ENCODE results near the gene TMEM170B. TPM values are rescaled to one million over a fixed set of nuclear protein-coding genes. Genes with fewer than 3 reads are reported as not detected.
"Not testable (repeated sequence)": the region's sequence is repeated elsewhere in the genome, so short reads cannot be mapped to it uniquely, and the experiment has no call there.

TMEM170B gene
- total RNA-seq, 1 donor from 2014 or later = 3.7 TPM

DNA sequence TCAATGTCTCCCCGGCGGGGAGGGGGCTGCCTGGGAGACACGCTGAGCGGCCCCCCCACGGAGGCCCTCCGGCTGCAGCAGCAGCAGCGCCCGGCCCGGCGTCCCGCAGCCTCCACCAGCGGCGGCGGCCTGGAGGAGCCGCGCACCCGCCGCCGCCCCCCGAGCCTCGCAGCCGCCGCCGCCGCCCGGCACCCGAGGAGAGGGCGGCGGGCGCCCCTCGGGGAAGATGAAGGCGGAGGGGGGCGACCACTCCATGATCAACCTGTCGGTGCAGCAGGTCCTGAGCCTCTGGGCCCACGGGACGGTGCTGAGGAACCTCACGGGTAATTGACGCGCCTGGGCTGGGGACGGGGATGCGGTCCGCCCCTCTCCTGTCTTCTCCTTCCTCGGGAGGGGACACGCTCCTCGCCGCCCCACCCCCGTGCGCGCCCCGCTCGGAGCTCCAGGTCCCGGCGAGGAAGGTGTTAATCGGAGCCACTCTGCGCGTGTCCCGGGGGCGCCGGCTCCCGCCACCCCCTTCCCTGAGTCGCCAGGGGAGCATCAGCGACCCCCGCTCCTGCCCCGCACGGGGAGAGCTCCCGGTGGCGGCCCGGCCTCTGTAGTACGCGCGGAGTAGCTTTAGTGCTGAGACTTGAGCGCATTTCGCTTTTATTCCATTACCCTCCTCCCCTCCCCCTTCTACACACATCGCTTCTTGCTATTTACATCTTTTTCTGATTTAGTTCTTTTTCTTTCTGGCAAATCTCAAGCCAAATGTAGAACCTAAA, 686 bp downstream of the TMEM170B start:
- Mint-ChIP-seq H3K4me1 (ENCODE audit: unreplicated experiment) (peaks cover 8% of the 10 kb centered on the region), H3K27me3 (ENCODE audit: unreplicated experiment) (peaks cover 21% of the 10 kb centered on the region), H3K36me3 (ENCODE audit: unreplicated experiment) (no peaks in the 10 kb centered on the region), H3K4me3 (ENCODE audit: unreplicated experiment) (peak overlapping the region; percentile 76), H3K27ac (ENCODE audit: unreplicated experiment) (no peak overlapping the region), H3K9me3 (ENCODE audit: unreplicated experiment) (no peaks in the 10 kb centered on the region)
- DNase-seq (ENCODE audit: extremely low spot score, unreplicated experiment) = no peak
- TF ChIP-seq, protein P1, sequence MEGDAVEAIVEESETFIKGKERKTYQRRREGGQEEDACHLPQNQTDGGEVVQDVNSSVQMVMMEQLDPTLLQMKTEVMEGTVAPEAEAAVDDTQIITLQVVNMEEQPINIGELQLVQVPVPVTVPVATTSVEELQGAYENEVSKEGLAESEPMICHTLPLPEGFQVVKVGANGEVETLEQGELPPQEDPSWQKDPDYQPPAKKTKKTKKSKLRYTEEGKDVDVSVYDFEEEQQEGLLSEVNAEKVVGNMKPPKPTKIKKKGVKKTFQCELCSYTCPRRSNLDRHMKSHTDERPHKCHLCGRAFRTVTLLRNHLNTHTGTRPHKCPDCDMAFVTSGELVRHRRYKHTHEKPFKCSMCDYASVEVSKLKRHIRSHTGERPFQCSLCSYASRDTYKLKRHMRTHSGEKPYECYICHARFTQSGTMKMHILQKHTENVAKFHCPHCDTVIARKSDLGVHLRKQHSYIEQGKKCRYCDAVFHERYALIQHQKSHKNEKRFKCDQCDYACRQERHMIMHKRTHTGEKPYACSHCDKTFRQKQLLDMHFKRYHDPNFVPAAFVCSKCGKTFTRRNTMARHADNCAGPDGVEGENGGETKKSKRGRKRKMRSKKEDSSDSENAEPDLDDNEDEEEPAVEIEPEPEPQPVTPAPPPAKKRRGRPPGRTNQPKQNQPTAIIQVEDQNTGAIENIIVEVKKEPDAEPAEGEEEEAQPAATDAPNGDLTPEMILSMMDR (IDR thresholded peaks at IDR 0.05) = no peak

DNA sequence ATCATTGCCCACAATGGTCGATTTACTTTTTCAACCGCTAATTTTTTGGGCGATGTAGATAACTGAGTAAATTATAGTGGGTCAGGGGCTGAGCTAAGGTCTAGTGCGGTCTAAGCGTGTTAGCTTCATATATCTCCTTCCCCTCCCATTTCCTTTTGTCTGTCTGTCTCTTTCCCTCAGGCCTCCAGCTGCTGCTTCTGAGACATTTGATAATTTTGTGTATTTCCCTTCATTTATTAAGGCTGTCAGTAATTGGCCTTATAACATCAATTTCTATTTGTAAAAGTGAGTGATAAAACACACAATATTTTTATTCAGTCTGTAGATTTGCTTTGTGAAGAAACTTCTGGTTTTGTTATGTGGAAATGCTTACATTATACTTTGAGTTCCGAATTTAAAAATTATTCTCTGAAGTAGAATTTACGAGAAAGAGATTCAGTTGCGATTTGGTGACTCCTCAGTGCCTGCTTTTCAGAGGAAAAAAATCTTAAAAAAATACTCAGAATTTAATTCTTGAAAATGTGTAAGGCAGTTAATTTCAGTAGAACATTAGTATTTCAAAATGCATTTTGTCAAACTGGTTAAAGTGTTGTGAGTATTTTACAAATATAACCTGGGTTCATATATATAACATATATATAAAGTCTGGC, 1.4 kb downstream of the TMEM170B start:
- Mint-ChIP-seq H3K4me1 (ENCODE audit: unreplicated experiment) (peaks cover 8% of the 10 kb centered on the region), H3K4me3 (ENCODE audit: unreplicated experiment) (peak overlapping the region; percentile 76), H3K27ac (ENCODE audit: unreplicated experiment) (no peak overlapping the region), H3K27me3 (ENCODE audit: unreplicated experiment) (peaks cover 18% of the 10 kb centered on the region), H3K9me3 (ENCODE audit: unreplicated experiment) (no peaks in the 10 kb centered on the region), H3K36me3 (ENCODE audit: unreplicated experiment) (no peaks in the 10 kb centered on the region)
- DNase-seq (ENCODE audit: extremely low spot score, unreplicated experiment) = no peak
- TF ChIP-seq, protein P1 (IDR thresholded peaks at IDR 0.05) = no peak

DNA sequence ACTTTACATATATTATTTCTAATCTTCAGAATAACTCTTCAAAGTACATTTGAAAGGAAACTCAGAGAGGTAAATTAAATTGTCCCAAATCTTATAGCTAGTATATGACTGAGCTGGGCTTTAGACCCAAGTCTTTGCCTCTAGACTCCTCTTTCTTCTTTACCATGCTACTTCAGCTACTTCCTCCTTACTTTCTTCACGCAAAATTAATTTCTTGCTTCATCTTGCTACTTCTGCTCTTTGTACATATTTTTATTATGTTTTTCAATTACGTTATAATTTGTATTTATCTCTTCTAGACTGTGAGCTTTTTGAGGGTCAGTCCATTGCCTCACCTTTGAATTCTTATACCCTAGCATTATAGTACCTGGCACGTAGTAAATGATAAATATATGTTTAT, 5.3 kb downstream of the TMEM170B start:
- Mint-ChIP-seq H3K27me3 (ENCODE audit: unreplicated experiment) (no peaks in the 10 kb centered on the region), H3K36me3 (ENCODE audit: unreplicated experiment) (no peaks in the 10 kb centered on the region), H3K9me3 (ENCODE audit: unreplicated experiment) (no peaks in the 10 kb centered on the region), H3K27ac (ENCODE audit: unreplicated experiment) (no peak overlapping the region), H3K4me1 (ENCODE audit: unreplicated experiment) (peaks cover 4% of the 10 kb centered on the region), H3K4me3 (ENCODE audit: unreplicated experiment) (no peak overlapping the region)
- DNase-seq (ENCODE audit: extremely low spot score, unreplicated experiment) = no peak
- TF ChIP-seq, protein P1 (IDR thresholded peaks at IDR 0.05) = no peak

DNA sequence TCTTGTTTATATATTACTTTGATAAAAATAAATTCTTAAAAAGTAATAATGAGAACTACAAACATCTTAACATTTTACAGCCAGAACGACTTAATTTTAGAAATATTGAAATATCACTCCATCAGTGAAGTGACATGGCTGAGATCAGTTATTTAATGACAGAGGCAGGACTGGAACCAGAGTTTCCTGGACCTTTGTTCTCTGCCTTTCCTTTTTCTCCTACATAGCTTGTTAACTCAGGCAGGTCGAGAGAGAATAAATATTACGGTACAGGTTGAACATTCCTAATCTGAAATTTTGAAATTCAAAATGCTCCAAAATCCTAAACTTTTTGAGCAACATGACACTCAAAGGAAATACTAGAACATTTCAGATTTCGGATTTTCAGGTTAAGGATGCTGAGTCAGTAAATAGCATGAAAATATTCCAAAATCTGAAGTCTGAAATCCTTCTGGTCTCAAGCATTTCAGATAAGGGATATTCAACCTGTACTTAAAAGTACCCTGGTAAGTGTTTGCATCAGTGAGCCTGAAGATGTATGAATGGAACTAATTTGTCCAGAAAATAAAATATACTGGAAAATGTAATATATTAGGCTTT, 6.5 kb downstream of the TMEM170B start:
- Mint-ChIP-seq H3K27ac (ENCODE audit: unreplicated experiment) (no peak overlapping the region), H3K4me1 (ENCODE audit: unreplicated experiment) (peaks cover 1% of the 10 kb centered on the region), H3K36me3 (ENCODE audit: unreplicated experiment) (no peaks in the 10 kb centered on the region), H3K9me3 (ENCODE audit: unreplicated experiment) (no peaks in the 10 kb centered on the region), H3K27me3 (ENCODE audit: unreplicated experiment) (no peaks in the 10 kb centered on the region), H3K4me3 (ENCODE audit: unreplicated experiment) (no peak overlapping the region)
- TF ChIP-seq, protein P1 (IDR thresholded peaks at IDR 0.05) = no peak
- DNase-seq (ENCODE audit: extremely low spot score, unreplicated experiment) = no peak

DNA sequence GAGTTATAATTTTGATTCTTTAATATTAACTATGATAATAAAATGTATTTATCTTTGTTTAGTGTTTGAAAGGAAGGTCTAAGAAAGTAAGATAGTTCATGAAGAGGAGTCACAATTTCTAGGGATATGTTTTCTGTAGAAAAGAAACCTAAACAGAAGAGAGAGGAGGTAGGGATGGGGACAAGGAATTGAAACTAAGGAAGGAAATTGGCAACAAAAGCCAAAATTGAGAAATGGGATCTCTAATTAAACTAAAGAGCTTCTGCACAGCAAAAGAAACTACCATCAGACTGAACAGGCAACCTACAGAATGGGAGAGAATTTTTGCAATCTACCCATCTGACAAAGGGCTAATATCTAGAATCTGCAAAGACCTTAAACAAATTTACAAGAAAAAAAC, 10.3 kb downstream of the TMEM170B start:
- not testable (repeated sequence) for H3K4me1 Mint-ChIP-seq (ENCODE audit: unreplicated experiment); H3K9me3 Mint-ChIP-seq (ENCODE audit: unreplicated experiment); H3K36me3 Mint-ChIP-seq (ENCODE audit: unreplicated experiment); H3K27me3 Mint-ChIP-seq (ENCODE audit: unreplicated experiment); H3K27ac Mint-ChIP-seq (ENCODE audit: unreplicated experiment); H3K4me3 Mint-ChIP-seq (ENCODE audit: unreplicated experiment); DNase-seq (ENCODE audit: extremely low spot score, unreplicated experiment)

DNA sequence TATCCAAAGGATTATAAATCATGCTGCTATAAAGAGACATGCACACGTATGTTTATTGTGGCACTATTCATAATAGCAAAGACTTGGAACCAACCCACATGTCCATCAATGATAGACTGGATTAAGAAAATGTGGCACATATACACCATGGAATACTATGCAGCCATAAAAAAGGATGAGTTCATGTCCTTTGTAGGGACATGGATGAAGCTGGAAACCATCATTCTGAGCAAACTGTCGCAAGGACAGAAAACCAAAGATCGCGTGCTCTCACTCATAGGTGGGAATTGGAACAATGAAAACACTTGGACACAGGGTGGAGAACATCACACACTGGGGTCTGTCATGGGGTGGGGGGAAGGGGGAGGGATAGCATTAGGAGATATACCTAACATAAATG, 11.0 kb downstream of the TMEM170B start:
- H3K36me3 Mint-ChIP-seq (ENCODE audit: unreplicated experiment); H3K9me3 Mint-ChIP-seq (ENCODE audit: unreplicated experiment); H3K27ac Mint-ChIP-seq (ENCODE audit: unreplicated experiment); DNase-seq (ENCODE audit: extremely low spot score, unreplicated experiment); H3K27me3 Mint-ChIP-seq (ENCODE audit: unreplicated experiment); H3K4me3 Mint-ChIP-seq (ENCODE audit: unreplicated experiment); H3K4me1 Mint-ChIP-seq (ENCODE audit: unreplicated experiment): not testable (repeated sequence)

All from osteocyte (in vitro differentiated cells).